HepG2 (cell line): Measurements from ENCODE around the gene A4GNT. TPM values are rescaled to one million over a fixed set of nuclear protein-coding genes. Genes with fewer than 3 reads are reported as not detected.

Source experiments
- ATAC-seq: fragments of 200-7000 bp; cut with Tn5 transposase; 3 replicates; pipeline ENCODE4 v1.9.1; 2020; ENCODE audit warnings: mild to moderate bottlenecking, moderate library complexity
- BruUV-seq: library from RNA; stranded (reverse); fragments of 400-500 nt; replicated peaks from 2 replicates; lab custom pipeline; 2021; lab: Mats Ljungman, UMichigan
- CTCF ChIA-PET: fragments of 300-600 bp; formaldehyde crosslinking; extraction: SDS; loops from one replicate; lab custom pipeline; 2021; ENCODE audit warnings: low total read pairs, inconsistent platforms, low intra/inter-chr PET ratio; lab: Yijun Ruan, JAX
- POLR2A ChIA-PET: fragments of 350-600 bp; sonication (Branson Sonifier 250); formaldehyde crosslinking; loops from one replicate; lab custom pipeline; 2020; ENCODE audit warnings: antibody characterized with exemption, inconsistent platforms; lab: Yijun Ruan, JAX
- DNase-seq: peaks from one replicate; pipeline ENCODE4 v3.0.0-alpha.2; 2015; ENCODE audit warnings: low spot score
- FAIRE-seq: peaks from 3 replicates; lab custom pipeline; 2011; peaks lifted over from hg19 to GRCh38; lab: Jason Lieb, UNC
- H2AFZ ChIP-seq: one replicate; pipeline ENCODE4 v1.6.1; 2011; ENCODE audit warnings: low read length, inconsistent platforms
- H3K27ac ChIP-seq: fragments of 300-600 bp; 3 replicates; pipeline ENCODE4 v1.8.0; 2011; ENCODE audit warnings: mixed run types, mild to moderate bottlenecking, mixed read lengths, low read length, inconsistent platforms; ENCODE audit not compliant: insufficient read depth; ENCODE audit errors: extremely low read length
- H3K27me3 ChIP-seq, 2 experiments: fragments of 200-600 bp in 1 of 2; 2 replicates in 1 of 2; 3 replicates in 1 of 2; pipeline versions ENCODE4 v1.6.0 to v1.8.0; 2011; ENCODE audit warnings: low read length in 2 of 2, mild to moderate bottlenecking in 2 of 2, moderate library complexity in 2 of 2, inconsistent platforms in 1 of 2; ENCODE audit not compliant: insufficient read depth in 2 of 2, control insufficient read depth in 1 of 2
- H3K36me3 ChIP-seq, 2 experiments: fragments of 200-600 bp in 1 of 2; replicated peaks in 1 of 2; 2 replicates in 1 of 2; 3 replicates in 1 of 2; pipeline versions ENCODE4 v1.5.1 to v1.8.0; 2011; ENCODE audit warnings: low read length in 2 of 2, inconsistent platforms in 1 of 2; ENCODE audit not compliant: insufficient read depth in 2 of 2, control insufficient read depth in 1 of 2
- H3K4me1 ChIP-seq: 2 replicates; pipeline ENCODE4 v1.5.1; 2012; ENCODE audit warnings: low read length, inconsistent platforms; ENCODE audit not compliant: insufficient read depth
- H3K4me2 ChIP-seq: 2 replicates; pipeline ENCODE4 v1.6.0; 2011; ENCODE audit warnings: low read depth, low read length, inconsistent platforms
- H3K4me3 ChIP-seq, 3 experiments: fragments of 200-600 bp in 1 of 3; sonication (generic), shearing (Covaris generic) in 1 of 3; replicated peaks in 1 of 3; 2 replicates each; pipeline ENCODE4 v1.5.1; 2011 to 2016; ENCODE audit warnings: low read length in 3 of 3, inconsistent platforms in 2 of 3, low read depth in 2 of 3, mild to moderate bottlenecking in 2 of 3, control low read depth in 1 of 3, mixed read lengths in 1 of 3; ENCODE audit not compliant: insufficient read depth in 1 of 3
- H3K79me2 ChIP-seq: one replicate; pipeline ENCODE4 v1.6.1; 2011; ENCODE audit warnings: low read length, inconsistent platforms; ENCODE audit not compliant: insufficient read depth
- H3K9ac ChIP-seq: 2 replicates; pipeline ENCODE4 v1.6.0; 2011; ENCODE audit warnings: mild to moderate bottlenecking, low read depth, low read length, inconsistent platforms; ENCODE audit not compliant: insufficient read depth
- H3K9me3 ChIP-seq: 2 replicates; pipeline ENCODE4 v1.5.1; 2012; ENCODE audit warnings: mild to moderate bottlenecking, low read length
- H4K20me1 ChIP-seq: 2 replicates; pipeline ENCODE4 v1.6.0; 2011; ENCODE audit warnings: inconsistent platforms, mild to moderate bottlenecking, low read length, moderate library complexity; ENCODE audit not compliant: insufficient read depth
- HNRNPUL1 ChIP-seq: fragments of 200-400 bp; formaldehyde crosslinking; IDR thresholded peaks from 2 replicates; pipeline ENCODE4 v1.6.1; 2017; ENCODE audit warnings: low read depth, mild to moderate bottlenecking, low read length, moderate library complexity
- NFE2L1 ChIP-seq: sonication (generic); formaldehyde crosslinking; IDR thresholded peaks from 2 replicates; pipeline ENCODE4 v1.4.0; 2020; ENCODE audit warnings: missing genetic modification reagents, mild to moderate bottlenecking, borderline replicate concordance
- SIX1 ChIP-seq: sonication (generic); formaldehyde crosslinking; IDR thresholded peaks from 2 replicates; pipeline ENCODE4 v1.4.0; 2020; ENCODE audit warnings: missing genetic modification reagents, borderline replicate concordance
- SRSF4 ChIP-seq: fragments of 200-400 bp; formaldehyde crosslinking; IDR thresholded peaks from one replicate; pipeline ENCODE4 v1.6.1; 2018; ENCODE audit warnings: mild to moderate bottlenecking, low read depth, low read length, moderate library complexity; ENCODE audit not compliant: poor library complexity, severe bottlenecking
- ZNF713 ChIP-seq: sonication (generic); formaldehyde crosslinking; IDR thresholded peaks from 2 replicates; pipeline ENCODE4 v1.4.0; 2020; ENCODE audit warnings: mild to moderate bottlenecking, missing genetic modification reagents
- WGBS: methylation state at CpG from one replicate; pipeline ENCODE4 v1.1.6; 2017; ENCODE audit warnings: low lambda C conversion rate; 5-methylcytosine and 5-hydroxymethylcytosine counted together
- in situ Hi-C: cut with HindIII; loops from 2 replicates; pipeline ENCODE4 v1.10.0; 2017; ENCODE audit warnings: low pct_unique_long_range_greater_than_20kb; ENCODE audit not compliant: extremely low pct_ligation_motif_present
- intact Hi-C: fragments of 100-400 bp; cut with micrococcal nuclease; formaldehyde crosslinking; loops from one replicate; pipeline ENCODE4 v1.10.0; 2022; ENCODE audit not compliant: unreplicated experiment
- polyA plus RNA-seq, 8 experiments: library from polyadenylated mRNA; depleted of rRNA in 3 of 8; stranded (reverse) in 7 of 8; unstranded in 1 of 8; fragments of >200 nt; fragmentation: Illumina TruSeq in 4 of 8; extraction: Trizol in 4 of 8; gene quantifications; 2 replicates each; pipeline versions ENCODE4 v1.2.1 to v1.2.3, GENCODE V29; 2011 to 2016; ENCODE audit warnings: low read depth in 4 of 8, missing spikeins in 1 of 8, mixed read lengths in 1 of 8; ENCODE audit not compliant: insufficient read depth in 1 of 8
- total RNA-seq, 5 experiments: library from RNA; depleted of rRNA; stranded (reverse); fragments of >200 nt; fragmentation: Illumina TruSeq; extraction: Trizol; gene quantifications; 2 replicates each; pipeline ENCODE4 v1.2.3, GENCODE V29; 2016; ENCODE audit warnings: low read depth in 1 of 5
- TF ChIP-seq, protein P1 (sequence below): sonication (generic); formaldehyde crosslinking; IDR thresholded peaks from 2 replicates; pipeline ENCODE4 v1.4.0; 2020; ENCODE audit warnings: mild to moderate bottlenecking, missing genetic modification reagents
- TF ChIP-seq, protein P2 (sequence below): sonication (generic); formaldehyde crosslinking; IDR thresholded peaks from 2 replicates; pipeline ENCODE4 v1.8.1; 2022; ENCODE audit warnings: low read depth, mild to moderate bottlenecking, missing genetic modification reagents
- TF ChIP-seq, protein P3 (sequence below): sonication (generic); formaldehyde crosslinking; IDR thresholded peaks from 2 replicates; pipeline ENCODE4 v1.8.1; 2023; ENCODE audit warnings: missing genetic modification reagents, inconsistent platforms, borderline replicate concordance
- TF ChIP-seq, protein P4 (sequence below): sonication (generic); formaldehyde crosslinking; IDR thresholded peaks from 2 replicates; pipeline ENCODE4 v1.5.0; 2020; ENCODE audit warnings: mild to moderate bottlenecking, missing genetic modification reagents, moderate library complexity
- TF ChIP-seq, protein P5 (sequence below): sonication (generic); formaldehyde crosslinking; conservative IDR thresholded peaks from 2 replicates; pipeline ENCODE4 v1.8.0; 2022; ENCODE audit warnings: mild to moderate bottlenecking, moderate library complexity, missing genetic modification reagents
- TF ChIP-seq, protein P6 (sequence below): sonication (generic); formaldehyde crosslinking; IDR thresholded peaks from 2 replicates; pipeline ENCODE4 v1.5.0; 2020; ENCODE audit warnings: mild to moderate bottlenecking, missing genetic modification reagents, borderline replicate concordance

The A4GNT gene
- total and polyA plus RNA-seq, 2 of the 13 experiments (the other 11 are each of a cell fraction or from before 2014, with no cell fraction given) = not detected

DNA sequence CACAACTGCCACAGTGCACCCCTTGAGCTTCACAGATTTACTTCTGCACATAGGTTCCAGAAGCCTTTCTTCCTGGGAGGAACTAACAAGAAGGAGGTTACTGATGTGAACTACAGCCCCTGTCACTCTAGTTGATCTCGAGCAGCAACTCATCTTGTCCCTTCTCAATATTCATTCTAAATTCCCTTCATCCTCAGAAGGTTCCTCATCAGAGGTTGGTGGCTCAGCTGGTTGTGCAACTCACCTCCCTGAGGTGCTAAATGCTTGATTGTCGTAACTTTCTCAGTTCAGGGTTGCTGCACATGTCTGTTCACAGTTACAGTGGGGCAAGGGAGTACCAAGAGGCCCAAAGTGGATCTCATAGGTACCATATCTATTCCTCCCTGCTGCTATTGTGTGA, 5.7 kb upstream of the A4GNT start:
- 10% methylated on average over 2 of the region's 2 CpGs for WGBS
- in situ Hi-C loops (no loop called here), intact Hi-C loops (loop anchor here (5.0 kb wide), 1 partner anchor 891 kb away; no protein-coding TSS in a partner anchor)
- no peak overlapping the region for H3K4me2 ChIP-seq
- H3K9me3 ChIP-seq = no peaks in the 10 kb centered on the region
- H2AFZ ChIP-seq = no peak overlapping the region
- H3K9ac ChIP-seq = no peak overlapping the region
- DNase-seq = no peak
- no peak overlapping the region for H3K4me3 ChIP-seq
- ATAC-seq = no peak
- 0 out of 2 replicates have a peak, but pooled peaks cover 9% of the 10 kb centered on the region for H3K4me1 ChIP-seq
- POLR2A ChIA-PET = no interaction called here
- FAIRE-seq = no peak
- H3K27ac ChIP-seq = no peak overlapping the region
- no peaks in the 10 kb centered on the region for H3K36me3 ChIP-seq
- H3K27me3 ChIP-seq = no peaks in the 10 kb centered on the region
- BruUV-seq = no TSS peak
- H3K79me2 ChIP-seq = no peaks in the 10 kb centered on the region
- no peaks in the 10 kb centered on the region for H4K20me1 ChIP-seq
- CTCF ChIA-PET = no interaction called here
- TF ChIP-seq, protein P1, sequence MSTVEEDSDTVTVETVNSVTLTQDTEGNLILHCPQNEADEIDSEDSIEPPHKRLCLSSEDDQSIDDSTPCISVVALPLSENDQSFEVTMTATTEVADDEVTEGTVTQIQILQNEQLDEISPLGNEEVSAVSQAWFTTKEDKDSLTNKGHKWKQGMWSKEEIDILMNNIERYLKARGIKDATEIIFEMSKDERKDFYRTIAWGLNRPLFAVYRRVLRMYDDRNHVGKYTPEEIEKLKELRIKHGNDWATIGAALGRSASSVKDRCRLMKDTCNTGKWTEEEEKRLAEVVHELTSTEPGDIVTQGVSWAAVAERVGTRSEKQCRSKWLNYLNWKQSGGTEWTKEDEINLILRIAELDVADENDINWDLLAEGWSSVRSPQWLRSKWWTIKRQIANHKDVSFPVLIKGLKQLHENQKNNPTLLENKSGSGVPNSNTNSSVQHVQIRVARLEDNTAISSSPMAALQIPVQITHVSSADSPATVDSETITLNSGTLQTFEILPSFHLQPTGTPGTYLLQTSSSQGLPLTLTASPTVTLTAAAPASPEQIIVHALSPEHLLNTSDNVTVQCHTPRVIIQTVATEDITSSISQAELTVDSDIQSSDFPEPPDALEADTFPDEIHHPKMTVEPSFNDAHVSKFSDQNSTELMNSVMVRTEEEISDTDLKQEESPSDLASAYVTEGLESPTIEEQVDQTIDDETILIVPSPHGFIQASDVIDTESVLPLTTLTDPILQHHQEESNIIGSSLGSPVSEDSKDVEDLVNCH (CRISPR knock-in tag) = no peak
- TF ChIP-seq NFE2L1 (CRISPR knock-in tag) = no peak
- no peak for TF ChIP-seq ZNF713 (CRISPR knock-in tag)
- TF ChIP-seq, protein P2, sequence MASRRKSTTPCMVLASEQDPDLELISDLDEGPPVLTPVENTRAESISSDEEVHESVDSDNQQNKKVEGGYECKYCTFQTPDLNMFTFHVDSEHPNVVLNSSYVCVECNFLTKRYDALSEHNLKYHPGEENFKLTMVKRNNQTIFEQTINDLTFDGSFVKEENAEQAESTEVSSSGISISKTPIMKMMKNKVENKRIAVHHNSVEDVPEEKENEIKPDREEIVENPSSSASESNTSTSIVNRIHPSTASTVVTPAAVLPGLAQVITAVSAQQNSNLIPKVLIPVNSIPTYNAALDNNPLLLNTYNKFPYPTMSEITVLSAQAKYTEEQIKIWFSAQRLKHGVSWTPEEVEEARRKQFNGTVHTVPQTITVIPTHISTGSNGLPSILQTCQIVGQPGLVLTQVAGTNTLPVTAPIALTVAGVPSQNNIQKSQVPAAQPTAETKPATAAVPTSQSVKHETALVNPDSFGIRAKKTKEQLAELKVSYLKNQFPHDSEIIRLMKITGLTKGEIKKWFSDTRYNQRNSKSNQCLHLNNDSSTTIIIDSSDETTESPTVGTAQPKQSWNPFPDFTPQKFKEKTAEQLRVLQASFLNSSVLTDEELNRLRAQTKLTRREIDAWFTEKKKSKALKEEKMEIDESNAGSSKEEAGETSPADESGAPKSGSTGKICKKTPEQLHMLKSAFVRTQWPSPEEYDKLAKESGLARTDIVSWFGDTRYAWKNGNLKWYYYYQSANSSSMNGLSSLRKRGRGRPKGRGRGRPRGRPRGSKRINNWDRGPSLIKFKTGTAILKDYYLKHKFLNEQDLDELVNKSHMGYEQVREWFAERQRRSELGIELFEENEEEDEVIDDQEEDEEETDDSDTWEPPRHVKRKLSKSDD = no peak
- no peak for TF ChIP-seq SRSF4
- TF ChIP-seq SIX1 (CRISPR knock-in tag) = no peak
- no peak for TF ChIP-seq HNRNPUL1
- TF ChIP-seq, protein P3, sequence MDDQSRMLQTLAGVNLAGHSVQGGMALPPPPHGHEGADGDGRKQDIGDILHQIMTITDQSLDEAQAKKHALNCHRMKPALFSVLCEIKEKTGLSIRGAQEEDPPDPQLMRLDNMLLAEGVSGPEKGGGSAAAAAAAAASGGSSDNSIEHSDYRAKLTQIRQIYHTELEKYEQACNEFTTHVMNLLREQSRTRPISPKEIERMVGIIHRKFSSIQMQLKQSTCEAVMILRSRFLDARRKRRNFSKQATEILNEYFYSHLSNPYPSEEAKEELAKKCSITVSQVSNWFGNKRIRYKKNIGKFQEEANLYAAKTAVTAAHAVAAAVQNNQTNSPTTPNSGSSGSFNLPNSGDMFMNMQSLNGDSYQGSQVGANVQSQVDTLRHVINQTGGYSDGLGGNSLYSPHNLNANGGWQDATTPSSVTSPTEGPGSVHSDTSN (CRISPR knock-in tag) = no peak
- TF ChIP-seq, protein P4, sequence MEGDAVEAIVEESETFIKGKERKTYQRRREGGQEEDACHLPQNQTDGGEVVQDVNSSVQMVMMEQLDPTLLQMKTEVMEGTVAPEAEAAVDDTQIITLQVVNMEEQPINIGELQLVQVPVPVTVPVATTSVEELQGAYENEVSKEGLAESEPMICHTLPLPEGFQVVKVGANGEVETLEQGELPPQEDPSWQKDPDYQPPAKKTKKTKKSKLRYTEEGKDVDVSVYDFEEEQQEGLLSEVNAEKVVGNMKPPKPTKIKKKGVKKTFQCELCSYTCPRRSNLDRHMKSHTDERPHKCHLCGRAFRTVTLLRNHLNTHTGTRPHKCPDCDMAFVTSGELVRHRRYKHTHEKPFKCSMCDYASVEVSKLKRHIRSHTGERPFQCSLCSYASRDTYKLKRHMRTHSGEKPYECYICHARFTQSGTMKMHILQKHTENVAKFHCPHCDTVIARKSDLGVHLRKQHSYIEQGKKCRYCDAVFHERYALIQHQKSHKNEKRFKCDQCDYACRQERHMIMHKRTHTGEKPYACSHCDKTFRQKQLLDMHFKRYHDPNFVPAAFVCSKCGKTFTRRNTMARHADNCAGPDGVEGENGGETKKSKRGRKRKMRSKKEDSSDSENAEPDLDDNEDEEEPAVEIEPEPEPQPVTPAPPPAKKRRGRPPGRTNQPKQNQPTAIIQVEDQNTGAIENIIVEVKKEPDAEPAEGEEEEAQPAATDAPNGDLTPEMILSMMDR = no peak
- TF ChIP-seq, protein P5, sequence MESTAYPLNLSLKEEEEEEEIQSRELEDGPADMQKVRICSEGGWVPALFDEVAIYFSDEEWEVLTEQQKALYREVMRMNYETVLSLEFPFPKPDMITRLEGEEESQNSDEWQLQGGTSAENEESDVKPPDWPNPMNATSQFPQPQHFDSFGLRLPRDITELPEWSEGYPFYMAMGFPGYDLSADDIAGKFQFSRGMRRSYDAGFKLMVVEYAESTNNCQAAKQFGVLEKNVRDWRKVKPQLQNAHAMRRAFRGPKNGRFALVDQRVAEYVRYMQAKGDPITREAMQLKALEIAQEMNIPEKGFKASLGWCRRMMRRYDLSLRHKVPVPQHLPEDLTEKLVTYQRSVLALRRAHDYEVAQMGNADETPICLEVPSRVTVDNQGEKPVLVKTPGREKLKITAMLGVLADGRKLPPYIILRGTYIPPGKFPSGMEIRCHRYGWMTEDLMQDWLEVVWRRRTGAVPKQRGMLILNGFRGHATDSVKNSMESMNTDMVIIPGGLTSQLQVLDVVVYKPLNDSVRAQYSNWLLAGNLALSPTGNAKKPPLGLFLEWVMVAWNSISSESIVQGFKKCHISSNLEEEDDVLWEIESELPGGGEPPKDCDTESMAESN (CRISPR knock-in tag) = no peak
- TF ChIP-seq, protein P6, sequence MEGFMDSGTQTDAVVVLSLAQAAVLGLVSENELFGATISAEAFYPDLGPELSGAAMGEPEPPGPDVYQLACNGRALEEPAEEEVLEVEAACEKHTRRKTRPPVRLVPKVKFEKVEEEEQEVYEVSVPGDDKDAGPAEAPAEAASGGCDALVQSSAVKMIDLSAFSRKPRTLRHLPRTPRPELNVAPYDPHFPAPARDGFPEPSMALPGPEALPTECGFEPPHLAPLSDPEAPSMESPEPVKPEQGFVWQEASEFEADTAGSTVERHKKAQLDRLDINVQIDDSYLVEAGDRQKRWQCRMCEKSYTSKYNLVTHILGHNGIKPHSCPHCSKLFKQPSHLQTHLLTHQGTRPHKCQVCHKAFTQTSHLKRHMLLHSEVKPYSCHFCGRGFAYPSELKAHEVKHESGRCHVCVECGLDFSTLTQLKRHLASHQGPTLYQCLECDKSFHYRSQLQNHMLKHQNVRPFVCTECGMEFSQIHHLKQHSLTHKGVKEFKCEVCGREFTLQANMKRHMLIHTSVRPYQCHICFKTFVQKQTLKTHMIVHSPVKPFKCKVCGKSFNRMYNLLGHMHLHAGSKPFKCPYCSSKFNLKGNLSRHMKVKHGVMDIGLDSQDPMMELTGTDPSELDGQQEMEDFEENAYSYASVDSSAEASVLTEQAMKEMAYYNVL (CRISPR knock-in tag) = no peak
